Measurements from ENCODE around the gene ITGAD. TPM values are rescaled to one million over a fixed set of nuclear protein-coding genes. Genes with fewer than 3 reads are reported as not detected.

ITGAD gene
- total RNA-seq, 2 experiments from 2014 or later = 0.09 to 0.23 TPM

DNA sequence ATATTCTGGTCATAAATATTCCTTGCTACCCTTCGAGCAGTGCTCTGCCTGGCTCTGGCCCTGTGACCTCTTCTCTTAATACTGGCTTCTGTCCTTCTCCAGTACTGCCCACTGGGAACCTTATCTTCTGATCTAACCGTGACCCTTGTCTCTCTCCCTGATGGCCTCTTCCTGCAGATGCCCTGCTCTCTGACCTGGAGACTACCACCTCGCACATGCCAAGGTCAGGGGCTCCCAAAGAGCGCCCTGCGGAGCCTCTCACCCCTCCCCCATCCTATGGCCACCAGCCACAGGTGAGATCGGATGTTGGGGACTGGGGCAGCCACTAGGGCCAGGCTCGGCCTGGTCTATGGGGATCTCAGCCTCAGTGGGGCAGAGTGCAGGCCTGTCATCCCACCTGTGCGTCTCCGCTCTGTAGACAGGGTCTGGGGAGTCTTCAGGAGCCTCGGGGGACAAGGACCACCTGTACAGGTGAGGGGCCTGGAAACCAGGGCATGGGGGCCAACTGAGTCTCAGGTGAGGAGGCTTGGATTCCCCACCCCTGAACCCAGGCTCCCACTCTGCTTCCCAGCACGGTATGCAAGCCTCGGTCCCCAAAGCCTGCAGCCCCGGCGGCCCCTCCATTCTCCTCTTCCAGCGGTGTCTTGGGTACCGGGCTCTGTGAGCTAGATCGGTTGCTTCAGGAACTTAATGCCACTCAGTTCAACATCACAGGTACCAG, 80.3 kb downstream of the ITGAD start:
- Mint-ChIP-seq H3K9me3 (ENCODE audit: low read depth) (no peaks in the 10 kb centered on the region), H3K4me3 (no peak overlapping the region), H3K4me1 (peaks cover 17% of the 10 kb centered on the region), H3K27ac (no peak overlapping the region), H3K36me3 (no peaks in the 10 kb centered on the region), H3K27me3 (peaks cover 46% of the 10 kb centered on the region)
- DNase-seq (no peak), ATAC-seq (no peak)
- CTCF ChIA-PET = interaction anchor here (4.9 kb wide), 1 partner anchor 14 kb away, joined by 36 read pairs; the partner anchor contains the start of gene ARMC5

GRCh38 chr16:31474173-31474714, 81.1 kb downstream of the ITGAD start:
- no peak overlapping the region for H3K27ac Mint-ChIP-seq
- peaks cover 17% of the 10 kb centered on the region for H3K4me1 Mint-ChIP-seq
- no peaks in the 10 kb centered on the region for H3K36me3 Mint-ChIP-seq
- ATAC-seq (no peak), DNase-seq (no peak)
- no peaks in the 10 kb centered on the region for H3K9me3 Mint-ChIP-seq (ENCODE audit: low read depth)
- CTCF ChIA-PET = interaction anchor here (0.8 to 4.9 kb wide), 3 partner anchors 14 to 237 kb away, joined by 3 to 36 read pairs (median 3); partner anchors contain the start of gene ARMC5
- H3K27me3 Mint-ChIP-seq = peaks cover 46% of the 10 kb centered on the region
- H3K4me3 Mint-ChIP-seq = no peak overlapping the region

DNA sequence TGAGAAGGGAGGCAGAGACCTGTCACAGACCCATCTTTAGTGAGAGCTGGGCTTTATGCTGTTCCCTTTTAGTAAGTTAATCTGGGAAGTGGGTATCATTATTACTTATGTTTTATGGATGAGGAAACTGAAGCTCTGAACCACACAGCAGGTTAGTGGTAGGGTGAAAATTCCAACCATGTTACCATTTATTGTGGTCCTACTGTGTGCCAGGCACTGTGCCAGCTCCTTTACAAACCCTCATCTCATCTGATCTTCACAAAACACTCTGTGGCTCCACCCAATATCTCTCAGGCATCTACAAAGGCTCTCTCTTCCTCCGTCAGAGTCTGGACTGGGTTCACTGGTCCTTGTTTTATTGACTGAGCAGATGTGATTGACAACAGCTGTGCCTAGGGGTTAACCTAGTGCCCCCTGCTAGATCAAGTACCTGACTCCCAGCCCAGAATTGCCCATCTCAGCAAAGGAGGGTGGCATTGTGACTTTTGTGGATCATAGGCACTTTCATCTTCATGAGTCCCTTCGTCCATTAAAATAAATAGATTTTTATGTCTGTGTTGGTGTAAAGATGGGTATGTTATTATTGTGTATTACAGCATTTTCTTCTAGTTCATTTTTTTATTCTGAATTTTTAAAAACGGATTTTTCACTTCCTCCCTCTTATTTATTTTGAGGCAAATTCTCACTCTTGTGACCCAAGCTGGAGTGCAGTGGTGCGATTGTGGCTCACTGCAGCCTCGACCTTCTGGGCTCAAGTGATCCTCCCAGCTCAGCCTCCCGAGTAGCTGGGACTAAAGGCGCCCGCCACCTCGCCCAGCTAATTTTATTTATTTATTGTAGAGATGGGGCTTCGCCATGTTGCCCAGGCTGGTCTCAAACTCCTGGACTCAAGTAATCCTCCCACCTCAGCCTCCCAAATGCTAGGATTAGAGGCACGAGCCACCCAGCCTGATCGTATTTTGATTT, 81.9 kb downstream of the ITGAD start:
- Mint-ChIP-seq H3K4me3 (no peak overlapping the region), H3K4me1 (peaks cover 17% of the 10 kb centered on the region), H3K27ac (no peak overlapping the region), H3K9me3 (ENCODE audit: low read depth) (no peaks in the 10 kb centered on the region), H3K36me3 (no peaks in the 10 kb centered on the region), H3K27me3 (peaks cover 46% of the 10 kb centered on the region)
- DNase-seq = no peak
- CTCF ChIA-PET = interaction anchor here (0.5 to 4.9 kb wide), 5 partner anchors 15 to 393 kb away, joined by 3 to 36 read pairs (median 3); partner anchors contain the start of gene ARMC5
- no peak for ATAC-seq

- H3K4me3 Mint-ChIP-seq = peak overlapping the region; percentile 74
- H3K27me3 Mint-ChIP-seq = peaks cover 47% of the 10 kb centered on the region
- no peaks in the 10 kb centered on the region for H3K36me3 Mint-ChIP-seq
- no peaks in the 10 kb centered on the region for H3K9me3 Mint-ChIP-seq (ENCODE audit: low read depth)
- CTCF ChIA-PET = interaction anchor here (1.3 to 4.9 kb wide), 4 partner anchors 16 to 393 kb away, joined by 3 to 36 read pairs (median 4); partner anchors contain the start of genes ARMC5 and RUSF1
- DNase-seq = no peak
- H3K4me1 Mint-ChIP-seq = peaks cover 17% of the 10 kb centered on the region
- H3K27ac Mint-ChIP-seq = no peak overlapping the region
- no peak for ATAC-seq
Observed at GRCh38 chr16:31475946-31476302, 82.8 kb downstream of the ITGAD start.

Other genes with a start within 250 kb of the ITGAD start
- gene PRSS36, start 243.3 kb upstream of the ITGAD start, total RNA-seq = under 1 TPM; 0.59 to 0.96 TPM
- gene FUS, start 213.2 kb upstream of the ITGAD start, total RNA-seq = 100 to 1,000 TPM; 514 to 619 TPM
- 10 to 100 TPM; 55.4 to 99.1 TPM for gene PYCARD, start 190.6 kb upstream of the ITGAD start, total RNA-seq
- gene TRIM72, start 179.2 kb upstream of the ITGAD start, total RNA-seq = not detected
- not detected for gene PYDC1, start 176.2 kb upstream of the ITGAD start, total RNA-seq
- 10 to 100 TPM in 1 of 2 experiments, 1 to 10 TPM in 1; 8.0 to 24.1 TPM for gene ITGAM, start 133.4 kb upstream of the ITGAD start, total RNA-seq
- 10 to 100 TPM; 56.8 to 62.0 TPM for gene ITGAX, start 38.2 kb upstream of the ITGAD start, total RNA-seq
- not detected for gene COX6A2, start 35.0 kb downstream of the ITGAD start, total RNA-seq
- under 1 TPM; 0.16 to 0.29 TPM for gene ZNF843, start 49.5 kb downstream of the ITGAD start, total RNA-seq
- gene ARMC5, start 66.2 kb downstream of the ITGAD start, total RNA-seq = 10 to 100 TPM; 19.2 to 22.2 TPM
- 1 to 10 TPM in 1 of 2 experiments, under 1 TPM in 1; 0.67 to 1.0 TPM for gene TGFB1I1, start 78.8 kb downstream of the ITGAD start, total RNA-seq
- gene SLC5A2, start 89.8 kb downstream of the ITGAD start, total RNA-seq = not detected
- 10 to 100 TPM; 32.8 to 37.7 TPM for gene RUSF1, start 115.1 kb downstream of the ITGAD start, total RNA-seq
- not detected for gene AHSP, start 134.6 kb downstream of the ITGAD start, total RNA-seq